Urothelium cell line (cell line): ENCODE data around the gene AMTN.
A peak's percentile ranks its signal among the peaks of the same experiment; 100 is the strongest.
"Not testable (repeated sequence)": the region's sequence is repeated elsewhere in the genome, so short reads cannot be mapped to it uniquely, and the experiment has no call there.

Experiments used
- DNase-seq: peaks from one replicate; pipeline ENCODE4 v3.0.0; 2011; ENCODE audit warnings: low spot score, mixed read lengths
- FAIRE-seq: peaks from 2 replicates; lab custom pipeline; 2011; peaks lifted over from hg19 to GRCh38; lab: Jason Lieb, UNC

AMTN gene, protein sequence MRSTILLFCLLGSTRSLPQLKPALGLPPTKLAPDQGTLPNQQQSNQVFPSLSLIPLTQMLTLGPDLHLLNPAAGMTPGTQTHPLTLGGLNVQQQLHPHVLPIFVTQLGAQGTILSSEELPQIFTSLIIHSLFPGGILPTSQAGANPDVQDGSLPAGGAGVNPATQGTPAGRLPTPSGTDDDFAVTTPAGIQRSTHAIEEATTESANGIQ

DNA sequence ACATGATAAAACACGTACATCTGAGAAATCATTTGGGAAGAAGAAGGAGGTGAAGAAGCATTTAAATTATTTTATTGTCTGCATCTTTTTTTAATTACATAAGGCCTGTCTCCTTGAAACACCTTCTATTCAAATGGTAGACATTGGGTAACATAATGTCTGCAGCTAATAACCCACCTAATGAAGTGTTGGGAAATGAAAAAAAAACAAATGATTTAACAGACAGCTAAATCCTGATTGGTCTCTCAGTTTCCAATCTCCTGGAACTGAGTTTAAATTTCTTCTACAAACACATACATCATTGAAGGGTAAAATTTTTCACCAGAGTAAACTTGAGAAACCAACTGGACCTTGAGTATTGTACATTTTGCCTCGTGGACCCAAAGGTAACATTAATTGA, at the start of gene AMTN:
AMTN (plus strand) TSS at position 301 of the 400 bp plus-strand sequence. CDS start 209 bp downstream, outside the sequence.
- FAIRE-seq (no peak), DNase-seq (no peak)

DNA sequence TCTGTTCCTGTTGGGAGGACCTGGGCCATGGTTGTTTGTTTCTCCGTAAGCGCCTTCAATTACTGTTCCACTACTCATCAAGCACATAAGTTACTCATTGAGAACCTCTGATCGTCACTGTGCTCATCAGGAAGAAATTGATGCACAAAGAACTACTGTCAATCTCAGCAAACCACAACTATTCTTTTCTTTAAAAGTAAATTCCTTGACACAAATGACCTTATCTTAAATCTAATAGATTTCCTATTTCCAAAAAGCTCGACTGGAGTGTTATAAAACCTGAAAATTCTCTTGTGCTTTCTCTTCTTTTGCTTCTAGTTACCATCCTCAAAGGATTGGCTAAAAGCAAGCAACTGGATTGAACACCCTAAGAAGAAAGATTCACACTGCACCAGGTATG, 46.5 kb upstream of the AMTN start, which contains the start of gene MUC7:
MUC7 (plus strand) TSS at position 301 of the 400 bp plus-strand sequence. CDS start 1,825 bp downstream, outside the sequence.
- FAIRE-seq: no peak

DNA sequence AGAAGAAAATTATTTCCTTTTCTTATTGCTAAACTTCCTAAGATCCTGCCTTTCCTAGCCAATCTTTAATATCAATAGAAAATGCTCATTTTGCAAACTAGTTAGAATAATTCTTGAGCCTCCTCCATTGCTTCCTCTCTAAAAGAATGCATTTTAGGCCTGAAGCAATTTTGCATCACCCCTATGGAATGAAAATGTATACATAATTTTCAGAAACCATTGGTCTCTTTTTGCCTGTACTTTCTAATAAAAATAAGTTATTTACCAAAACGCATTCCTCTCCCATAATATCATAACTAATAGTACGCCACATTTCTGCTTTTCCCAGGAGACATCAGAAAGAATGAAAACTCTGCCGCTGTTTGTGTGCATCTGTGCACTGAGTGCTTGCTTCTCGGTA, 44.7 kb upstream of the AMTN start:
- FAIRE-seq (no peak), DNase-seq (no peak)

More for the DNA sequence above, 46.5 kb upstream of the AMTN start, which contains the start of gene MUC7:
- no peak for DNase-seq

DNA sequence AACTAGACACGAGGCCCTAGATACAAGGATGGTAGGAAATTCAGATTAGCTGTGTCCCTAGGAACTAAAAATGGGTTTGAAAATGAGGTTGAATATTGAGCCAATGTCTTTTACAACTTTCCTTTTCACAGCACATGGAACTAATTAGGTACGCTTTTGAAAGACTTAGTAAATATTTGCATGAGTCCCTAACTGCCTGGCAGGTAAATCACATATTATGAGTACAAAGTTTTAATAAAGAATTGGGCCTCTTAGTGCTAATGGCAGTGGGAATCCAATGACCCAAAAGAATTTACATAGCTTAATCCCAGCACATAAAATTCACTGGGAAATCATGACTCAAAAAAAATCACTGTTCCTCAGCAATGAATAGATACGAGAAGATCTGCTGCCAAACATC, 29.6 kb upstream of the AMTN start:
- FAIRE-seq (no peak), DNase-seq (no peak)

DNA sequence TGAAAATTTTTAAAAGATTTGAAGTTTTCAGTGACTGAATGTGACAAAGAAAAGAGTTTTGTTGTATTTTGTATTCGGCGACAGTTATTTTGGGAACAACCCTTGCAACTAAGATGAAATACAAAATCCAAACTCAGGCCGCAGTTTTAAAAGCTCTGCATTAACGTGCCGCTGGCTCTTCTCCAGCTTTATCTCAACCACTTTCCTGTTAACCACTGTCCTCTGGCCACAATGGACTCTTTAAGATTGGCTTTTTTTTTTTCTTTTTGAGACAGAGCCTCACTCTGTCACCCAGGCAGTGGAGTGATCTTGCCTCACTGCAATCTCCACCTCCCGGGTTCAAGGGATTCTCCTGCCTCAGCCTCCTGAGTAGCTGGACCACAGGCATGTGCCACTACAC, 22.1 kb upstream of the AMTN start:
- DNase-seq (no peak), FAIRE-seq (no peak)

DNA sequence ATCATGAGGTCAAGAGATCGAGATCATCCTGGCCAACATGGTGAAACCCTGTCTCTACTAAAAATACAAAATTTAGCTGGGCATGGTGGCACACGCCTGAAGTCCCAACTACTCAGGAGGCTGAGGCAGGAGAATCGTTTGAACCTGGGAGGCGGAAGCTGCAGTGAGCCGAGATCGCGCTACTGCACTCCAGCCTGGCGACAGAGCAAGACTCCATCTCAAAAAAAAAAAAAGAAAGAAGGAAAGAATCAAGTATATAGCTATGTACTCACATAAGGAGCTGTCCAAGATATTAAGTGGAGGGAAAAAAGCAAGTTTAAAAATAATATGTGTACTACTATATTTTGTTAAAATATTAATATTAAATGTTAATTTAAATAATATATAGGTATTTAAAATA, 16.5 kb upstream of the AMTN start:
- not testable (repeated sequence) for DNase-seq, FAIRE-seq

DNA sequence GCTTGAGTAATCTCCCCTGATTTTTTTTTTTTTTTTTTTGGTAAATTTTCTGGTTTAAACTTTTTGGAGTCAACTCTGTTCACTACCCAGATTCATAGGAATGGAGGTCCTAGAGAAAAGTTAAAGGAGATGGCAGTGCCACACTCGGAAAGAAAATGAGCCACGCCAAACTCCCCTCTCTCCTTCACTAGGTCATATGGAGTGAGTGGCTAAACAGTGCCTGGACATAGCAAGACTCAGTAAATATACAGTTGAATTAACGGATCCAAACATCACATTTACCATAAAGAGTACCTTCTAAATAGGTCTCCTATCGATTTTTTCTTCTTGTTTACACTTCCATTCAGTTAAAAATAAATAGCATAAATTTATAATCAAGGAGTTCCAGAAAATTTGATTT, 13.6 kb upstream of the AMTN start:
- no peak for DNase-seq
- FAIRE-seq: no peak

DNA sequence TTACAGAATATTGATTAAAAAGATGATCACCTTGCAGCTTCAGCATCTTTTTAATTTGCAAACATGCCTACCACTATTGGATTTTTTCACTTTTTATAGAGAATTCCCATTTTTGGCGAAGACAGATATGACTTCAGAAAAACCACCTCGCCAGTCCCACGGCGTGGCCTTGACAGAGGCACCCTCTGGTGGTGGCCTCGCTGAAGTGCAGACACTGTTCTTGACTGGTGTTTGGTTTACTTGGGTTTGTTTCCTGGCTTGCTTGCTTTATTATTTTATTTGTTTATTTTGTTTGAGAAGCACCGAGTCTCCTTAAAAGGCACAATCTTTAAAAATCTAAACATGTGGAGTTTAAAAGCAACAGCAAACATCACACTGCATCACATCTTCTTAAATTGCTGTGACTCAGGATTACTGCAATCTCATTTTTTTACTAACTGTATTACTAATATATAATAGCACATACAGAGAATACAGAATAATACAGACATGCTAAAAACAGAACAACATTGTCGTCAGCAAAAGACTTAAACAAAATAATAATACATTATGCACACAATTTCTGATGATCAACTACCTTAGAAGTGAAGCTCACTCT, 13.1 kb upstream of the AMTN start:
- peak; percentile 35 for FAIRE-seq

DNA sequence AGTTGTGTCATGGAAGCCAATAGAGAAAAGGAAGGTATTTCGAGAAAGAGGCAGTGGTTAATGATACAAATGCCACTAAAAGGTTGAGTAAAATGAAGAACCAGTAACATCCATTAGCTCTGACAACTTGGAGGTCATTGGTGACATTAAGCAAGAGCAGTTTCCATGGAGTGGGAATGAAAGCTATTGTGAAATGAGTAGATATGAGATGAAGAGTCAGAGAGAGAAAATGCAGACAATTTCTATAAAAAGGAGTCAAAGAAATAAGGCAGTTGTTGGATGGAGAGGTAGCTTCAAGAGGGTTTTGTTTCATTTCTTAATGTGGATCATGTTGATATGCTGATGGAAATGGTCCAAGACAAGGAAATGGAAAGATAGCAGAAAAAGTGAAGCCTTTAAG, 9.6 kb upstream of the AMTN start:
- no peak for DNase-seq
- no peak for FAIRE-seq

More for the DNA sequence above, 13.1 kb upstream of the AMTN start:
- peak; percentile 57 for DNase-seq

DNA sequence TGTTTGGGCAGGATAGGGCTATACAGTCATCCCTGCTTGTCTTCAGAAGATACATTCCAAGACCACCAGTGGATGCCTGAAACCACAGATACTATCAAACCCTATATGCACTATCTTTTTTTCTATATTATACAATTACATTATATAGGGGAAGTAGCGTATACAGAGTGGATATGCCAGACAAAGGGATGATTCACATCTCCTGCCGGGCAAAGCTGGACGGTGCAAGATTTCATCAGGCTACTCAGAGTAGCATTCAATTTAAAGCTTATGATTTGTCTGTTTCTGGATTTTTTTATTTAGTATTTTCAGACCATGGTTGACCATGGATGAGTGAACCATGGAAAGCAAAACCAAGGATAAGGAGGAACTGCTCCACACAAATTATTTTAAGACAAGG, 7.0 kb upstream of the AMTN start:
- no peak for DNase-seq
- no peak for FAIRE-seq

DNA sequence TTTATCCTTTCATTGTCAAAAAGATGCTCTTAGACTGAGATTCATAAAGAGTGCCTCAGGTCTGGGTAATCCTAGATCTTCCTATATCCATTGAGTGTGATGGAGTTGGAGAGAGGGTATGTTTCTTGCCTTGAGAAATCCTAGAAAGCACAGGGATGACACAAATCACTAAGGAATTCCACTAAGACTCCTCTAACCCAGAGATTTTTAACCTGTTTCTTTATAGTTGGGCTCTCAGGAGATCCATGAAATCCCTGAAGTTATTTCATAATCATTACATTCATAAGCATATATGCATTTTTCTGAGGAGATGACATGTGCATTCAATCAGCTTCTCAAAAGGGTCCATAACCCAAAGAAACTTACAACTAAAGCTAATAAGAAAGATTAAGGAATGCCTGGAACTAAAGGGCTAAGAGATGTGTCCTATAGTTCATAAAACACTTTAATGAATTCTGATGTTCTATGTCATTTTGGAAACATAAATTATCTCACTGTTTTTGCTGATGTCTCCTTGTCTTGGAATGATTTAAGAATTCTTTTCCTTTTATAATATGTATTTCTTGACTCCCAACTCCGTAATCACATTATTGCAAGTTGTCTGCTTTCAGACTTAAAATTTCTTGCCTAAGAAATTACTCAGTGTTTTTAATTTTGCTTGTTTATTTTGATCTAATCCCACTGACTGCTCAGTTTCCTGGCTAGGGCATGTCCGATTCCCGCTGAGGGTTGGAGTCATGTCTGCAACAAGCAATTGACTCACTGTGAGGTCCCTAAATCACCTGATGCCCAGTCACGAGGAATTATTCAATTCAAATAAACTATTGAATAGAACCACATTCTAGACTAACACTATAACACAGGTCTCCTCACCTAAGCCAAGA, 2.8 kb upstream of the AMTN start:
- DNase-seq (peak; percentile 32), FAIRE-seq (no peak)

DNA sequence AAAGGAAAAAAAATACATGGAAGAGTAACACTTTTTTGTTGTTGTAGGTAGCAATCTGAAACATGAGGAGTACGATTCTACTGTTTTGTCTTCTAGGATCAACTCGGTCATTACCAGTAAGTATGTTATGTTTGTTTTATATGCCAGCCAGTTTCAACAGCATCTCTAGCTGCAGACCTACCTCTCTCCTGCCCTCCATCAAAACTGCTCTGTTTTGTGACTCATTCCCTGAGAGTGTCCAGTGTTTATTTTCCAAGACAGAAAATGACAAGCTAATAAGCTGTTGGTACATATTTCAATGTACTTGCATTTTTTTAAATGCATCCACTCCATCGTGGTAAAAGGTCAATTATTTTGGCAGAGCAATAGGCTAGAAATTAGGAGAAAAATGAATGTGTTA, 347 bp downstream of the AMTN start:
- FAIRE-seq (peak; percentile 81), DNase-seq (no peak)

DNA sequence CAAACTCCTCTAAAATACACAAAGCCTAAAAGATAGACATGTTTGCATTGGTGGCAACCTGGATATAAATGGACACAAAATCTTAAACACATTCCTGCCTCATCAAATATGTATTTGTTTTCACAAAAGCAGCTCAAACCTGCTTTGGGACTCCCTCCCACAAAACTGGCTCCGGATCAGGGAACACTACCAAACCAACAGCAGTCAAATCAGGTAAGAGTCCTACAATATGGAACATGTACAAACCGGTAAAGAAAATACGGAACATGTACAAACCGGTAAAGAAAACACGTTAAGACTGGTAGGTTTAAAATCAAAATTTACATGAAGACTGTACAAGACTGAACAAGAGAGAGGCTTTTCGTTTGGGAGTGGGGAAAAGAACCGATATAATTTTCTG, 4.3 kb downstream of the AMTN start:
- FAIRE-seq: no peak
- DNase-seq: no peak

DNA sequence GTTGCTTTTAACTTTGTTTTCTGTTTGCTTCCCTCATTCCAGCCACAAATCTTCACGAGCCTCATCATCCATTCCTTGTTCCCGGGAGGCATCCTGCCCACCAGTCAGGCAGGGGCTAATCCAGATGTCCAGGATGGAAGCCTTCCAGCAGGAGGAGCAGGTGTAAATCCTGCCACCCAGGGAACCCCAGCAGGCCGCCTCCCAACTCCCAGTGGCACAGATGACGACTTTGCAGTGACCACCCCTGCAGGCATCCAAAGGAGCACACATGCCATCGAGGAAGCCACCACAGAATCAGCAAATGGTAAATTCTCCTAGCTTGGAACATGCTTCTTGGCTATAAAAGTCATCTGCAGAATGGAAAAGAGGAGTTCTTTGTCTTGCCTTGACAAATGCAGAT, 12.6 kb downstream of the AMTN start:
- FAIRE-seq (no peak), DNase-seq (no peak)

DNA sequence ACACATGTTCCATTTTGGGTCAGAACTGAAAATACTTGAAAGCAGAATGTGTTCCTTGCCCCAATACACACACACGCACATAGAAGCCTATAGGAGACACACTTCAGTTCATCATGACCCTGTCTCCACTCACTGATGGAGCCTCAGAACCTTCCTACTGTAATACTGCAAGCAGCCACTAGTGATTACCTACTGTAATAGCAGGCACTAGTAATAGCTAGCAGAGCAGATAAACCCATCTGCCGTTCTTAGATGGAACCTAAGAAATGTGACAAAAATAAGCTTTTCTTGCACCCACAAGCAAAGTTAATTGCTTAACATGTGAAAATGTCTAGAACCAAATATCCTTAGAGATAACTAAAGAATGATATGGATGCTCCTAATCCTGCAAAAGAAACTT, 13.6 kb downstream of the AMTN start:
- no peak for DNase-seq
- FAIRE-seq: no peak

DNA sequence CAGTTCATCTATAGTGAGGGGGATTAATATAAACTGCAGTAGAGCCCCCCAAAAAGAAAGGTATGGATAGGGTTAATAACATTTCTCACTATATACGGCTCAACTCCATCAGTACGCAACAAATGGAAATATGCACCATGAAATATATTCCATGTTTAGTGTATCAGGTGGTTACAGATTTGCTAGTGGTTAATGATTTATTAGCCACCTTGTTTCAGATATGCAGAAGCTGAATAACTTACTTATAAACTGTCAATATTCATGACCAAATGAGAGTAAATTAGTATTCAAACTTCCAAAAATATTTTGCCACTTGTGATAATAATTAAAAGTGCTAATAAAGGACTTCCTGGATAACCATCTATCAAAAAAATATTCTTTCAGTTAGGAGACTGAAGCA, 14.8 kb downstream of the AMTN start:
- DNase-seq: no peak
- no peak for FAIRE-seq

DNA sequence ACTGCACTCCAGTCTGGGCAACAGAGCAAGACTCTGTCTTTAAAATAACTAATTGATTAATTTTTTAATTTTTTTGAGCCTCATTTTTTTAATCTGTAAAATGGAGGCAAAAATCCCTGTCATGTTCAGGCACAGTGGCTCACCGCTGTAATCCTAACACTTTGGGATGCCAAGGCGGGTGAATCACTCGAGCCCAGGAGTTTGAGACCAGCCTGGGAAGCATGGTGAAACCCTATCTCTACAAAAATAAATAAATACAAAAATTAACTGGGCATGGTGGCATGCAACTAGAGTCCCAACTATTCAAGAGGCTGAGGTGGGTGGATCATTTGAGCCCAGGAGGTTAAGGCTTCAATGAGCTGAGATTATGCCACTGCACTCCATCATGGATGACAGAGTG, 15.4 kb downstream of the AMTN start:
- FAIRE-seq (no peak), DNase-seq (no peak)

DNA sequence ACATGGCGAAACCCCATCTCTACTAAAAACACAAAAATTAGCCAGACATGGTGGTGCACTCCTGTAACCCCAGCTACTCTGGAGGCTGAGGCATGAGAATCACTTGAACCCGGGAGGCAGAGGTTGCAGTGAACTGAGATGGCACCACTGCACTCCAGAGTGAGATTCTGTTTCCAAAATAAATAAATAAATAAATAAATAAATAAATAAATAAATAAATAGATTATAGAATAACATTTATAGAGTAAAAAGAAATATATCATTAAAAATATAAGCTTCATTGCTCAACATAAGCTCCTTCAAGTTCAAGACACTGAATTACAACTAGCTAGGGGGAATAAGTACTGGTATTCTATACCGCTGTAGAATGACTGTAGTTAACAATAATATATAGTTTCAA, 16.5 kb downstream of the AMTN start:
- not testable (repeated sequence) for FAIRE-seq, DNase-seq

DNA sequence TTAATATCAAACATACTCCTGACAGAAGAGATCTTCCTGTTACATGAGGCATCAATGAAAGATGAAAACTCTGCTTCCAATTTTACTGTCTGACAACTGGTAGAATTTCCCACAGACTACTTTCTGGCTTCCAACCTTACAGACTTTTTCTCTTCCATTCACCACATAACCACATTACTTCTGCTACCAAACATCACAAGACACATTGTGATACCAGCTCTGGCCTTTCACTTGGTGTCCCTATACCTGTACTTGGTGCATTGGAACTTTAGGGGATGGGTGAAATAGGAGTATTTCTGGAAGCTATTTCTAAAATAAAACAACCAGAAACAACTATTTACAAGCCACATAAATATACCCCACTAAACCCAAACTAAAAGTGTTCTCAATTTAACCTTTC, 20.5 kb downstream of the AMTN start:
- no peak for FAIRE-seq
- no peak for DNase-seq

DNA sequence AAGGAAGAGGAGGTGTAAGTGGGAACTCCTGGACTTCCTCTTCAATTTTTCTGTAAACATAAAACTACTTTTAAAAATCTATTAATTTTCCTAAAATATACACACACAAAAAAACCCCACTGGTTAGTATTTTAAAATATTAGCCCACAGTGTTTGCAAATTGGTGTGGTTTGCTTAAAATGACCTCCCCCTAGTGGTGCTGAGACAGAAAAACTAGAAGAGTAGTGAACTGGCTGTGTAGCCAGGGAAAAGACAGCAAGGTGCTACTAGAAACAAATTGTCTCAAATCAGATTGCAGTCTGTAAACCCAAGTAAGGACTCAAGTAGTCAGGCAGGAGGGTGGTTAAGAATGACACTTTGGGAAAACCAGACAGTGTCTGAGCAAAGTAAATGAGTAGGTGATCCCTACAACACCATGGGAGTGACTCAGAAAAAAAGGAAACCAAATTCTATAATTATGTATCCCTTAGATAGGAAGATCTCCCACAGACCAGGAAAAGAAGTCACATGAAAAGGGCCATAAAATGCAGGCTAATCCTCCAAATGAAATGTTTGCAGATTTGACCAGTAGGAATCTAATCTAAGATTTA, 26.0 kb downstream of the AMTN start:
- DNase-seq (peak; percentile 27), FAIRE-seq (no peak)

DNA sequence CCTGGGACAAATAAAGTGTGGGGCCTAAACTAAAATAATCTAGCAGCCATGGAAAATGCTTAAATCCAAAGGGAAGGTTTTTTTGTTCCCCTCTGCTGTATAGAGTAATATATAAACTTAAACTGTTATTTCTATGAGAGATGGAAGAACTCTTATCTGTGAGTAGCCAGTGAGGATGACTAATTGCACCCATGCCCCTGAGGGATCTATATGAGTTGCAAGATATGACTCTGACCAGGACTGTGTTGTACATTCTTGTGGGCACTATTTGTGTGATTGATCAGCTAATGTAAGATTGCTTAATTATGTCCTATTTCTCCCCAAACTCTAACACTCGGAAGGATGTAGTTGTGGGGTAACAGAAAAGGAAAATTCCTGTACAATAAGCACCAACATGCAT, 38.5 kb downstream of the AMTN start:
- FAIRE-seq (no peak), DNase-seq (no peak)
